ENCODE results near the gene SERINC3. TPM values are rescaled to one million over a fixed set of nuclear protein-coding genes. Genes with fewer than 3 reads are reported as not detected.

Gene SERINC3
- total and polyA plus RNA-seq, 2 of the 13 experiments (the other 11 are each of a cell fraction or from before 2014, with no cell fraction given), result 82.0 to 226 TPM

DNA sequence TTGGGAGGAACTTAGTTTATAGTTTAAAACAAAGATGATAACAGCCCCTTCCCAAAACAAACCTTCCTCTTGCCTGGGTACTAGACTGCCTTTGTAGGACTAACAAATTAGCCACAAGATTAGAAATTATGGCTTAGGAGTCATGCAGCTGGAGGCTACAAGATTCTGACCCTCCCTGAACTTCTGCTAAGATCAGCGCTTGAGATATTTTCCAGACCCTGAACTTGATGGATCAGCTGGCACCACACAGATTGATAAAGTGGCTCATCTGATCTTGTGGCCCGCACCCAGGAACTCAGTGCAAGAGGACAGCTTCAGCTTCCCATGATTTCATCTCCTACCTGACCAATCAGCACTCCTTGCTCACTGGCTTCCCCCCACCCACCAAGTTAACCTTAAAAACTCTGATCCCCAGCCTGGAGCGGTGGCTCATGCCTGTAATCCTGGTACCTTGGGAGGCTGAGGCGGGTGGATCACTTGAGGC, 5.9 kb upstream of the SERINC3 start:
- no peak for FAIRE-seq
- no TSS peak for BruUV-seq (replicated peaks)
- peak; percentile 53 for DNase-seq (ENCODE audit: low spot score)
- H3K4me1 ChIP-seq (ENCODE audit: insufficient read depth, low read length), result peaks cover 87% of the 10 kb centered on the region
- WGBS (ENCODE audit: low lambda C conversion rate), result 55% methylated on average over 4 of the region's 4 CpGs
- peak overlapping the region in 1 of 3 experiments; percentile 30; a peak in 1 of 6 replicates for H3K4me3 ChIP-seq (replicated peaks in 1 of 3; ENCODE audit: insufficient read depth in 1 of 3, low read depth in 2 of 3, low read length in 3 of 3)
- peak overlapping the region; percentile 19; the same call in 1 of the 2 replicates for H3K9ac ChIP-seq (ENCODE audit: insufficient read depth, low read depth, low read length)
- peak; percentile 12; the same call in 1 of the 3 replicates for ATAC-seq
- peaks cover 0 to 7% of the 10 kb centered on the region in 2 experiments; a peak in 1 of 5 replicates for H3K27me3 ChIP-seq (ENCODE audit: control insufficient read depth in 1 of 2, insufficient read depth in 2 of 2, low read length in 2 of 2)
- no peak overlapping the region for H2AFZ ChIP-seq (ENCODE audit: low read length)
- ChIA-PET POLR2A (interaction anchor here (1.6 kb wide), 1 partner anchor 9 kb away, joined by 5 read pairs; no protein-coding TSS in a partner anchor), CTCF (ENCODE audit: low intra/inter-chr PET ratio, low total read pairs) (no interaction called here)
- in situ Hi-C loops (cut with HindIII; ENCODE audit: extremely low pct_ligation_motif_present, low pct_unique_long_range_greater_than_20kb) (no loop called here), intact Hi-C loops (cut with micrococcal nuclease; ENCODE audit: unreplicated experiment) (no loop called here)
- no peaks in the 10 kb centered on the region for H3K36me3 ChIP-seq (replicated peaks in 1 of 2; ENCODE audit: control insufficient read depth in 1 of 2, insufficient read depth in 2 of 2, low read length in 2 of 2)
- no peaks in the 10 kb centered on the region for H3K9me3 ChIP-seq (ENCODE audit: low read length)
- peaks cover 8% of the 10 kb centered on the region for H3K79me2 ChIP-seq (ENCODE audit: insufficient read depth, low read length)
- H3K4me2 ChIP-seq (ENCODE audit: low read depth, low read length), result peak overlapping the region; percentile 70
- no peak overlapping the region for H3K27ac ChIP-seq (ENCODE audit: extremely low read length, insufficient read depth, low read length)
- no peaks in the 10 kb centered on the region for H4K20me1 ChIP-seq (ENCODE audit: insufficient read depth, low read length)
- TF ChIP-seq ZNF772 (CRISPR knock-in tag; IDR thresholded peaks at IDR 0.05) (0 out of 2 replicates have a peak, but pooled peaks have one; percentile 76), FOXK1 (CRISPR knock-in tag; IDR thresholded peaks at IDR 0.05; ENCODE audit: borderline replicate concordance, low read depth) (no peak), MTF2 (CRISPR knock-in tag; IDR thresholded peaks at IDR 0.05; ENCODE audit: borderline replicate concordance) (peak; percentile 68), MED1 (CRISPR knock-in tag; IDR thresholded peaks at IDR 0.05) (peak; percentile 39; the same call in 1 of the 2 replicates), ZNF788 (CRISPR knock-in tag; IDR thresholded peaks at IDR 0.05; ENCODE audit: borderline replicate concordance) (peak; percentile 40; the same call in 1 of the 2 replicates), ZNF256 (CRISPR knock-in tag; conservative IDR thresholded peaks at IDR 0.05) (0 out of 2 replicates have a peak, but pooled peaks have one; percentile 32), NFATC3 (CRISPR knock-in tag; IDR thresholded peaks at IDR 0.05) (no peak), ZNF232 (CRISPR knock-in tag; IDR thresholded peaks at IDR 0.05; ENCODE audit: borderline replicate concordance) (0 out of 2 replicates have a peak, but pooled peaks have one; percentile 36), TBX2 (CRISPR knock-in tag; IDR thresholded peaks at IDR 0.05; ENCODE audit: borderline replicate concordance) (peak; percentile 53), NFYB (CRISPR knock-in tag; IDR thresholded peaks at IDR 0.05) (peak; percentile 75), PAWR (CRISPR knock-in tag; IDR thresholded peaks at IDR 0.05; ENCODE audit: borderline replicate concordance) (no peak), SALL1 (CRISPR knock-in tag; IDR thresholded peaks at IDR 0.05) (peak; percentile 28; the same call in 1 of the 2 replicates), SNAPC2 (CRISPR knock-in tag; IDR thresholded peaks at IDR 0.05) (peak; percentile 2; the same call in 1 of the 2 replicates), KDM6A (CRISPR knock-in tag; IDR thresholded peaks at IDR 0.05; ENCODE audit: low read depth) (no peak), NFYC (CRISPR knock-in tag; IDR thresholded peaks at IDR 0.05) (peak; percentile 65), KAT8 (CRISPR knock-in tag; IDR thresholded peaks at IDR 0.05) (0 out of 2 replicates have a peak, but pooled peaks have one; percentile 9), ZNF329 (CRISPR knock-in tag; IDR thresholded peaks at IDR 0.05; ENCODE audit: low read depth) (no peak), ZNF720 (CRISPR knock-in tag; IDR thresholded peaks at IDR 0.05) (no peak), SAP130 (CRISPR knock-in tag; IDR thresholded peaks at IDR 0.05; ENCODE audit: low read depth) (peak; percentile 20; the same call in 1 of the 2 replicates), ZMYM3 (CRISPR knock-in tag; IDR thresholded peaks at IDR 0.05) (peak; percentile 81; the same call in 1 of the 2 replicates), DRAP1 (CRISPR knock-in tag; IDR thresholded peaks at IDR 0.05) (0 out of 2 replicates have a peak, but pooled peaks have one; percentile 32)
- TF ChIP-seq, protein P1, sequence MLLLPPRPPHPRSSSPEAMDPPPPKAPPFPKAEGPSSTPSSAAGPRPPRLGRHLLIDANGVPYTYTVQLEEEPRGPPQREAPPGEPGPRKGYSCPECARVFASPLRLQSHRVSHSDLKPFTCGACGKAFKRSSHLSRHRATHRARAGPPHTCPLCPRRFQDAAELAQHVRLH (CRISPR knock-in tag; IDR thresholded peaks at IDR 0.05; ENCODE audit: borderline replicate concordance, low read depth), result peak; percentile 57; the same call in 1 of the 2 replicates
- TF ChIP-seq, protein P2, sequence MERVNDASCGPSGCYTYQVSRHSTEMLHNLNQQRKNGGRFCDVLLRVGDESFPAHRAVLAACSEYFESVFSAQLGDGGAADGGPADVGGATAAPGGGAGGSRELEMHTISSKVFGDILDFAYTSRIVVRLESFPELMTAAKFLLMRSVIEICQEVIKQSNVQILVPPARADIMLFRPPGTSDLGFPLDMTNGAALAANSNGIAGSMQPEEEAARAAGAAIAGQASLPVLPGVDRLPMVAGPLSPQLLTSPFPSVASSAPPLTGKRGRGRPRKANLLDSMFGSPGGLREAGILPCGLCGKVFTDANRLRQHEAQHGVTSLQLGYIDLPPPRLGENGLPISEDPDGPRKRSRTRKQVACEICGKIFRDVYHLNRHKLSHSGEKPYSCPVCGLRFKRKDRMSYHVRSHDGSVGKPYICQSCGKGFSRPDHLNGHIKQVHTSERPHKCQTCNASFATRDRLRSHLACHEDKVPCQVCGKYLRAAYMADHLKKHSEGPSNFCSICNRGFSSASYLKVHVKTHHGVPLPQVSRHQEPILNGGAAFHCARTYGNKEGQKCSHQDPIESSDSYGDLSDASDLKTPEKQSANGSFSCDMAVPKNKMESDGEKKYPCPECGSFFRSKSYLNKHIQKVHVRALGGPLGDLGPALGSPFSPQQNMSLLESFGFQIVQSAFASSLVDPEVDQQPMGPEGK (CRISPR knock-in tag; IDR thresholded peaks at IDR 0.05), result 0 out of 2 replicates have a peak, but pooled peaks have one; percentile 10
